GM10847 (cell line): Measurements from ENCODE around the gene SH3TC2.

ENCODE experiments used
- POLR2A ChIP-seq: IDR thresholded peaks from 2 replicates; pipeline ENCODE4 v1.6.1; 2011; ENCODE audit not compliant: insufficient read length; ENCODE audit errors: extremely low read depth

Gene SH3TC2

GRCh38 chr5:149063896-149064478 lies 1.1 kb upstream of the SH3TC2 start:
- TF ChIP-seq POLR2A: no peak

- TF ChIP-seq POLR2A: no peak
Measured at GRCh38 chr5:149062371-149063016, 368 bp downstream of the SH3TC2 start.

- TF ChIP-seq POLR2A: no peak
Measured at GRCh38 chr5:149061341-149061740, 1.5 kb downstream of the SH3TC2 start.

GRCh38 chr5:149060325-149060724 lies 2.5 kb downstream of the SH3TC2 start:
- TF ChIP-seq POLR2A: no peak

- no peak for TF ChIP-seq POLR2A
Measured at GRCh38 chr5:149056616-149057165, 6.2 kb downstream of the SH3TC2 start.

- TF ChIP-seq POLR2A: no peak
Measured at GRCh38 chr5:149054416-149054815, 8.4 kb downstream of the SH3TC2 start.

- no peak for TF ChIP-seq POLR2A
Measured at GRCh38 chr5:149053072-149053695, 9.7 kb downstream of the SH3TC2 start.

- no peak for TF ChIP-seq POLR2A
Measured at GRCh38 chr5:149049371-149049781, 13.5 kb downstream of the SH3TC2 start.

- no peak for TF ChIP-seq POLR2A
Measured at GRCh38 chr5:149048811-149049210, 14.1 kb downstream of the SH3TC2 start.

GRCh38 chr5:149047462-149047861 lies 15.4 kb downstream of the SH3TC2 start:
- TF ChIP-seq POLR2A: no peak

GRCh38 chr5:149046196-149046829 lies 16.5 kb downstream of the SH3TC2 start:
- no peak for TF ChIP-seq POLR2A

- no peak for TF ChIP-seq POLR2A
Measured at GRCh38 chr5:149045089-149045460, 17.8 kb downstream of the SH3TC2 start.

GRCh38 chr5:149044453-149045088 lies 18.3 kb downstream of the SH3TC2 start:
- TF ChIP-seq POLR2A: no peak

GRCh38 chr5:149043641-149044040 lies 19.2 kb downstream of the SH3TC2 start:
- no peak for TF ChIP-seq POLR2A

GRCh38 chr5:149042865-149043264 lies 20.0 kb downstream of the SH3TC2 start:
- no peak for TF ChIP-seq POLR2A
